ENCODE measurements around the gene ODF4.

DNA sequence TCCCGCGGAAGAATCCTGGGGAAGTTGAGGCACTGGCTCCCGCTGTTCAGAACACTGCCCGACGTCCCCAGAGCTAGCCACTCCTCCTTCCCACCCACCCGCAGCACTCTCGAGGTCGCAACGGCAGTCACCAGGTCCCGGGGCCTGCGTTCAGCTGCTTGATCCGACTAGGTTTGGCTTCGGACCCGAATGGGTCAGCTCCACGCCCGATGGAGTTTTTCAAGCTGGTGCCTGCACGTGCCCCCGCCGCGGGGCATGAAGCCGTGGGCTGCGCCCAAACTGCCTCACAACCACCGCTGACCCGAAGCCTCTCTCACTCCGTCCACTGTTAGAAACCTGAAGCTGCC, 12.4 kb upstream of the ODF4 start:
- TF ChIP-seq CTCF (IDR thresholded peaks at IDR 0.05; ENCODE audit: insufficient read depth, low read length, poor library complexity, severe bottlenecking) (no peak), EZH2phosphoT487 (conservative IDR thresholded peaks at IDR 0.05; ENCODE audit: low read length) (no peak)
